Superior temporal gyrus (tissue), 1 donor: Measurements from ENCODE around the gene CDC14B.
"Not testable (repeated sequence)": the region's sequence is repeated elsewhere in the genome, so short reads cannot be mapped to it uniquely, and the experiment has no call there.

Source experiments
- DNase-seq: peaks from one replicate; pipeline ENCODE4 v3.0.0-alpha.2; 2016; ENCODE audit errors: extremely low spot score

CDC14B gene

DNA sequence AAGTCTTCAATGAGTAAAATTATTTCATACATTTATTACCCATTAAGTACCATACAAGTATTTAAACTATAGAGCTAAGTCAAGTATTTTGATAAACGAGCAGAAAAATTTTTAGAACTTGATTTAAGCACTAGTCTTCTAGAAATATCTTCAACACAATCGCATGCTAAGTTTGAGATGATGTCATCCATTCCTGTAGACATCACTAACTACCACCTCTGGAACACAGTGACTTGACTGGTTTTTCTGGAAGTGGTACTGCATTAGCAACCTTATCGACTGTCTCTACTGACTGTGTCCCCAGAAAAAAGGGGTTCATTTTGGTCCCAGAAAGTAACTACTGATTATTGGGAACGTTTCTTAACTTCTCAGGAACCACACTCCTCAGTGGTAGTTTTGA, 69.0 kb downstream of the CDC14B start:
- DNase-seq, result no peak

DNA sequence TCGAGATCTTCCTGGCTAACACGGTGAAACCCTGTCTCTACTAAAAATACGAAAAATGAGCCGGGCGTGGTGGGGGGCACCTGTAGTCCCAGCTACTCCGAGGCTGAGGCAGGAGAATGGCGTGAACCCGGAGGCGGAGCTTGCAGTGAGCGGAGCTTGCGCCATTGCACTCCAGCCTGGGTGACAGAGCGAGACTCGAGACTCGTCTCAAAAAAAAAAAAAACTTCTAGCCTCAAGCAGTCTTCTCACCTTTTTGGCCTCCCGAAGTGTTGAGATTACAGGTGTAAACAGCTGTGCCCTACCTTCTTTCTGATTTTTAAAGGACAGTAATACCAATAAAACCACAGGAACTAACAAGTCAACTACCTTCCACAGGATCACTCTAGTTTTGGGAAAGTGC, 76.5 kb downstream of the CDC14B start:
- not testable (repeated sequence) for DNase-seq

DNA sequence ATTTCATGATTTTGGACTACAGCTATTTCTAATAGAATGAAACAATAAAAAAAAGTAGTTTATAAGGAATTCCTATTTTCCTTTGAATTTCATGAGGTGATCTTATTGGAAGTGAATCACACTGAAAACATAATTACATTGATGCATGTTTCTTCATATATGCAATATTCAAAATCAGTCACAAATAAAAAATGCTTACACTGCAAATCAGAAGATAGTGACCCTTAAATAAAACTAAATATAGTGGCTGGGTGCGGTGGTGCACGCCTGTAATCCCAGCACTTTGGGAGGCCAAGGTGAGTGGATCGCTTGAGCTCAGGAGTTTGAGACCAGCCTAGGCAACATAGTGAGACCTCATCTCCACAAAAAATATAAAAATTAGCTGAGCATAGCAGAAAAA, 79.5 kb downstream of the CDC14B start:
- no peak for DNase-seq

DNA sequence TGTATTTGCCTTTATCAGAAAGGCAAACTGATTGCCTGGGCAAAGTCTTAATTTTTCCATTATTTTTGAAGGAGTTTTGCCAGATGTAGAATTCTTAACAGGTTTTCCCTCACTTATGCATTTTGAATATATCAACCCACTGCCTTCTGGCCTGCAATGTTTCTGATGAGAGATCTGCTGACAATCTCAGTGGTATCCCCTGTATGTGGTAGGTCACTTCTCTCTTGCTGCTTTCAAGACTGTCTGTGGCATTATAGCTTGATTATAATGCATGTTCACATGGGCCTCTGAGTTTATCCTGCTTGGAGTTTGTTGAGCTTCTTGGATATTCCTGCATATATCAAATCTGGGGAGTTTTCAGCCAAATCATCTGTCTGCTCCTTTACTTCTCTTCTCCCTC, 87.5 kb downstream of the CDC14B start:
- no peak for DNase-seq

DNA sequence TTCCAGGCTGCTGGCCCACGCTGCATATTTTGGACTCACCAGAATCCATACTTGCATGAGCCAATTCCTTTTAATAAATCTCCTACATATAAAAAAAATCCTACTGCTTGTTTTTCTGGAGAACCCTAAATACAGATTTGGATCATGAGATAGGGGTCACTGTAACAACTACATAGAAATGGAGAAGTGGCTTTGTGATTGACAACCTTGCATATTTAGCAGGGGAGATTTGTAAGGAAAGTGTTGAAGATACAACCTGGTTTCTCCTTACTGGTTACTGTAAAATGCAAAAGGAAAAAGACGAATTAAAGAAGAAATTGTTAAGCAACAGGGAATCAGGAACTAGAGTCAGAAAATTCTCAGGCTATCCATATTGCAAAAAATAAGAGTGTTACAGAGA, 94.9 kb downstream of the CDC14B start:
- no peak for DNase-seq

DNA sequence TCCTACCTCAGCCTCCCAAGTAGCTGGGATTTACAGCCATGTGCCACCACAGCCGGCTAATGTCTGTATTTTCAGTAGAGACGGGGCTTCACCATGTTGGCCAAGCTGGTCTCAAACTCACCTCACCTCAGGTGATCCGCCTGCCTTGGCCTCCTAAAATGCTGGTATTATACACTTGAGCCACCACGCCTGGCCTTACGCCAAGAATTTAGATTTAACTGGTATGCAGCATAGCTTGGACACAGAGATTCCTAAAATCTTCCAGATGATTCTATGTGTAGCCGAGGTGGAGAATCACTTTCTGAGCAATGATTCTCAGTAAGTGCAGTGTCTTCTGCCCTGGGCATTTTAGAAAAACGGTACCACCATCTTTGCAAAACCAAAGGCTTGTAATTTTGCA, 95.6 kb downstream of the CDC14B start:
- DNase-seq, result no peak

DNA sequence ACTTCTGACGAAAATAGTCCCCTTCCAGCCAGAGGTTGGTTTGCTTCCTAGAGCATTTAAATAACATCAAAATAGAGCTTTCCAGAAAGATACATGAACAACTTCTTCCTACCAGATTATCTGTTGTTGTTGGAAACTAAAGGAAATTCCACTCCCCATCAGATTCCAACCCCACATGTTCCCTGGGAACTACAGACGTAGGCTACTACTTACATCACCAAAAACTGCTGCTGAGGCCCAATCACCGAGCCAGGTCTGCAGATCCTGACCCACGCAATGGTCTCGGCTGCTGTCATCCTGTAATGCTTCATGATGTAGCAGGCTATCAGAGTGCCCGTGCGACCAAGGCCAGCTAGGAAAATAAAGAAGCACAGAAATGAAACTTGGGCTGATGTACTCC, 96.3 kb downstream of the CDC14B start:
- DNase-seq, result no peak

DNA sequence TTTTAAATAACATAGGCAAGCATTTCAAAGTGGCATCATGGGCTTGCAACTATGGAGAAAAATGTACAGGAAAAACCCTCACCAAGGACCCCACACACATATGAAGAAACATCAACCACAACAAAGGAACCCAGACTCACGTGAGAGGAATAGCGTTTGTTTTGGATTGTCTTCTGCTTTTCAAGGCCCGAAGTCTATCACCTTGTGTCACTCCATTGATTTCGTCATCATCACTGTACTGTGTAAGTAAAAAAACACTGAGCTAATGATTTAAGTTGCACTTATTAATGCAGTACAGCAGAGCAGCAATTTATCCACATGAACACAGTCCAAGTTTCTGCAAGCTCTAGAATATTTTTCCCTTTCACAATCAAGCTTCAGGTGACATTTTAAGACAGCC, 97.3 kb downstream of the CDC14B start:
- no peak for DNase-seq

DNA sequence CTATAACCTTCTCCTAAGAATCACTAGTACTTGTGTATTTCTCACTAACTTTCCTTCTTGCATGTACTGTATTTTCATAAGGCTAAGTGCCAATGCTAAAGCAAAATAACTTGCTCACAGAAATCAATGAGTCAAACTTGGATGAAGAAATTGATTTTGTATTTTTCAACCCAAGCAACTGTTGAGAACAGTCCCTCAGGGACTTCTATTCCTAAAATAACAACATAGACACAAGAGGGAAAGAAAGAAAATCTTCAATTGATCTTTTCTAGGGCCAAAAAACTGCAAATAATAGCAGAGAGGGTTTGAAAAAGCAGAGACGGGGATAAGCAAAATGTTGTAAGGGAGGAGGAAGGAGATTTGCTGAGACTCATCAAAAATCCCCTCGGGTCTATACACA, 99.9 kb downstream of the CDC14B start:
- DNase-seq, result no peak

DNA sequence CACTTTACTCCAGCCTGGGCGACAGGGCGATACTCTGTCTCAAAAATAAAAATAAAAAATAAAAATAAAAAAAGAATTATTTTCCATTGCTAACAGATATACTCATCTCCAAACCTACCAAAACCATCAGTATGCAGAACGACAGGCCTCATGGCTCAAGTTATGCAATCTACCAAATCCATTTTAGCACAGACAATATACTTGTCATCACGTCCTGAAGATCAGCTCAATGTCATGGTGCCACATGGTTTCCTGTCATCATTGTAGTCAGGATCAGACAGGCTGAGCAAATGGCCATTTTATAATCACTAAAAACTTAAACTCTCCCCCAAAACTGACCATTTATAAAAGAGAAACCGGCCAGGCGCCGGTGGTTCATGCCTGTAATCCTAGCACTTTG, 100.5 kb downstream of the CDC14B start:
- DNase-seq, result no peak

DNA sequence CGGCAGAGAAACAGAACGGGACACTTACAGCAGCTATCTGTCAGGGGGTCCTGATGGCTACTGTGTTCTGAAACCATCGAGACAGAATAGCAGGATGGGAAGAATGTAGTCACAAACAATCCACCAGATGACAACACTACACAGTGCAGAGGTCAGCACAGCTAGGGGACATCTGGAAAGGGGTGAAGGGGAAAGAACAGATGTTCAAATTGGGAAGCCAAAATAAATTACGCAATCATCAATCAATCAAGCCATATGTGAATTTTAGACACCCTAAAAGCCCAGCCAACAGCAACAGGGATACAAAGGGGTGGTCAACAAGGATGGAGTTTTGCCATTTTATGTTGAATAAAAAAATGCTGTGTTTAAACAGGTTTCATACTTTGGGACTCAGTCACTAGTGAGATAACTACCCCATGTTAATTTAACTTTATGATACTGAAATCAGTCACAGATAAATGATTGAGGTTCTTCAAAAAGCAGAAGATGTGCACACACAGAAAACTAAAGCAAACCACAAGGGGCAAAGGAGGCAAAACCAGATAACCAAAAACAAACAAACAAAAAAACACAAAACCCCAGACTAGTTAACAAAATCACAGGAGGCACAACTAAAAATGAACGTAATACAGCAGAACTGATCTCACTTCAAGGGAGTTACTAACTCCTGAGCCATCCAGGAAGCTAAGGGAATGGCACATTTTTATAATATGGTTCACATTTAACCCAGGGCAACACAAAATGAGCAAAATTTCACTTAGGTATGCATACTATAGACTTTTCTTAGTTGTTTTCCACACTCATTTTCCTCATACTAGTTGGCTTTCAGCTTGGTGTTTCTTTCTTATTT, 103.8 kb downstream of the CDC14B start:
- no peak for DNase-seq

DNA sequence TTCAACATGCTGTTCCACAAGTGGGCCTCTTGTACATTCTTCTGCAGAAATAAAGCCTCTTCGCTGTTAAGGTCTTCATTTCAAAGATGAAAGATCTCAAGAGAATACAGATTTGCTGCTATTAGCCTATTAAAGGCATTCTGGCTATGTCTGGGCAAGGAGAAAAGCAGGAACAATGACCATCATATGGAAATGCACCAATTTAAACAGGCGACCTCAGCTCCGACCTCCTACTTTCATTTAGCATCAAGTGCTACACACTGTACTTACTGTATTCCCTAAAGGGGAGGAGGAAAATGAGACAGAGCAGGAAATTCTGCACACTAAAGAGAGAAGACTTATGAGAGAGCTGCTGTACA, 104.9 kb downstream of the CDC14B start:
- no peak for DNase-seq

DNA sequence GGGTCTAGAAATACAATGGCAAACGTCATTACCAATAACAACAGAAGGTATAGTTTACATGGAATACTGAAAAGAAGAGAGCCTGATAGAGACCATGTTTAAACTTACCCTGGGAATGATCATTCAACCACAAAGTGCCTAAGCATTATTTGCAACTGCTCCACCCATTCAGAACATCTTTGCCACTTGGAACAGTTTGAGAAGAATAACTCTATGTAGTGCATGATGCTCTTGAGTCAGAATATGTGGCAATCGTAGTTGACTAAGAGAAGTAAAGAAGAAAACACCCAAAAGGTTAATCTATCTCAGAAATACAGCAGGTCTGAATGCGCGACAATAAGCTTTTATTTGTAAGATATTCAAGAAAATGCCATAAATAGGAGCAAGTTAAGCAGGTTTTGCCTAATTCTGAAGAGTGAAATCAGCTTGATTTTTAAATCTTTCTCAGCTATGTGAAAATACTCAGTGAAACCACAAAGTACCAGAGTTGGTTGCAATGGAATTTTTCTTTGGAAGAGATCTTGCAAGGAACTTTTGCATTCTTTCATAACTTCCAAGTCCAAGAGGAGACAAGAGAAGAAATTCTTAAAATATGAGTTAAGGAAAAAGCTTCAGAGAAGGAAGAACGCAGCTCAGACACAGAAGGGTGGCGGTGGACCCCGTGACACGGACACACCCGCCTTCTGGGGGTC, 105.4 kb downstream of the CDC14B start:
- DNase-seq, result no peak

DNA sequence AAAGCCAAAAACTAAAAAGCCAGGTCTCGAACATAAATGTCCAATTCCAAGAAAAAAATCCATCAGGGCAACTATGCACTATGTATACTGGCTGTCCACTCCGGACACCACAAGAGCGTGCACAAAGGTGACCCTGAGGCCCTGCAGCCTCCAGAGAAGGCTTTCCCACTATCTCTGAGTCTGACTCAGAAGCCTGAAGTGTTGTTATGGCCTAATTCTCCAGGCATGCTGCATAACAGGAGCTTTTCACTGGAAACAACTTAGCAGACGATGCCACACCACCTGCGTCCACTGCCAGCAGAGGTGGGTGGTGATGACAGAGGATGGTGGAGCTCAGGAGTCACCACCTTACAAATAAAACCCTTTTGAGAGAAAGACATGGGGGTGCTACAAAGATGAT, 106.0 kb downstream of the CDC14B start:
- DNase-seq, result no peak

DNA sequence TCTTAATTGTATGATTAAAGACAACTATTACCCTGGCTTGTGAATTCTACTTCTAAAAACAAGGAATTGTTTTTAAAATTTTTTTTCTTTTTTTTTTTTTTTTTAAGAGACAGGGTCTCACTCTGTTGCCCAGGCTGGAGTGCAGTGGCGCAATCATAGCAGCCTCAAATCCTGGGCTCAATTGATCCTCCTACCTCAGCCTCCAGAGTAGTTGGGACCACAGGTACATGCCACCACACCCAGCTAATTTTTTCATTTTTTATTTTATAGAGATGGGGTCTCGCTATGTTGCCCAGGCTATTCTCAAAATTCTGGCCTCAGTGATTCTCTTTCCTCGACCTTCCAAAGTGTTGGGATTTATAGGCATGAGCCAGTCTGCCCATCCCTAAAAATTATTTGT, 107.4 kb downstream of the CDC14B start:
- no peak for DNase-seq

DNA sequence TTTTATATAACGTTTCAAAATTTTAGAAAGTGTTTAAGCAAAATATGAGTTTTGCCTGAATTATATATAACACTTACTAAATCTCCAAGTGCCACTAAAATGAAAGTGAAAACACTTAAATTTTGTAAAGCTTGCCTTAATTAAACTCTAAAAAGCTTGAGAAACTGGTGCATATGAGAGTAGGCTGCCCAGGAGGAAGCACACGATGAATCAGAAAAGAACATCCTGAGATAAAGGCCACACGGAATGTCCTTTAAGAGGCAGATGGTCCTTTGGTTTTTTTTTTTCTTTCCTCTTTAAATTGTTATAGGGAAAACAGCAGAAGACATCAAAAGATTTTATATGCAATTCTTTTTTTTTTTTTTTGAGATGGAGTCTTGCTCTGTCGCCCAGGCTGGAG, 109.4 kb downstream of the CDC14B start:
- peak; percentile 25 for DNase-seq

DNA sequence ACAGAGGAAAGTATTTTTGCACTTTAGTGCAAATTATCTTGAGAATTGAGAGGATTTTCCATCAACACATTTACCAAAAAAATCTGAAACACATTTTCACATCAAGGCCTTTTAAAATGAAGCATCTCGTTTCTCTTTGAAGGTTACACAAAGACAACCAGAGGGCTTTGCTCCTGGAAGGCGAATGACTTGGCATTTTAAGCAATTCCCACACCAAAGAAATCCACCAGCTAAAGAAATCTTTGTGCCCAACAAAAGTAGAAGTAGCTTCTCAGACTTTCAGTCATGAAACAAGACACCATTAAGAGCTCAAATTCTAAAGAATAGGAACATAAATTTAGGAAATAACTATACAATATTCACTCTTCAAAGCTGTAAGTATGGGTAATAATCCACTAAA, 109.8 kb downstream of the CDC14B start:
- DNase-seq, result peak; percentile 26

DNA sequence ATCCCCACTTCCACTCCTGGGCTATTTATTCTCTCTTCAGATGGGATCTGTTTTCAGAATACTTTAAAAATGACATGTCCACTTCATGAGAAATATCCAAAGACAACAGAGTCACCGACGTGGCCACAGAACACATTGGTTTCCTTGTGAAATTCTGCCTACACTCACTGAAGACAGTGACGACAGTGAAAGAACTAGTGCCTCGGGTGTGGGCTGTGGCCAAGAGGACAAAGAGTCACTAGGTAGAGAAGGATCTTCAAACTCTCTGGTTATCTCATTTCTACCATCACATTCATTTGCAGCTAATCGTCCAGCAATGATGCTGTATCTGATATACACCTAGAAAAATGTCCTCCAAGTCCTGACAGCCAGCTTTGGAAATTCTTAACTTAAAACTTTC, 110.6 kb downstream of the CDC14B start:
- DNase-seq, result no peak

DNA sequence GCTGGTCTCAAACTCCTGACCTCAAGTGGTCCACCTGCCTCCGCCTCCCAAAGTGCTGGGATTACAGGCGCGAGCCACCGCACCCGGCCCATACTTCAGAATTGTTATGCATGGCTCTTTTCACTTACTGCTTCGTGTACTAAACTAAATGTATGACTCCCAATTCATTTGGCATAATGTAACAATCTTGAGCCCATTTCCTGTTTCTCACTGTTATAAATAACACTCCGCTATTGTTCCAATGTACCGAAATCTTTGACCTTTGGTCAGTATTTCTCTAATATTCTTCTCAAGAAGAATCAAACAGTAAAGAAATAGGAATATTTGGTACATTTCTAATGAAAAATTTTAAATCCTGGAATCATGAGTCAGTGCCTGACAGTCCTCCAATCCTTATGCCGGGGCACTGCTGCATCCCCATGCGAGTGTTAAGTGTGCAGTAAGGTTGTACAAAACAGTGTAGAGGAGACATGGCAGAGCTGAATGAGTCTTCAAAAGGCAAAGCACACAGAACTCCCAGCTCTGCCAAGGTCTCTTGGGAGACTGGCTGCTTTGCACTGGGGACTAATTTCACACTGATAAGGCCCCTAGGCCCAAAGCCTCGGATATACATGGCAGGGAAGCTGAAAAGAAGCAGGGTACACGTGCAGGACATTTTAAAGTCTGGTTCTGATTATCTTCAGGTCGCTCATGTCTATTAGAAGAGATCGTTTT, 111.3 kb downstream of the CDC14B start:
- DNase-seq, result no peak

DNA sequence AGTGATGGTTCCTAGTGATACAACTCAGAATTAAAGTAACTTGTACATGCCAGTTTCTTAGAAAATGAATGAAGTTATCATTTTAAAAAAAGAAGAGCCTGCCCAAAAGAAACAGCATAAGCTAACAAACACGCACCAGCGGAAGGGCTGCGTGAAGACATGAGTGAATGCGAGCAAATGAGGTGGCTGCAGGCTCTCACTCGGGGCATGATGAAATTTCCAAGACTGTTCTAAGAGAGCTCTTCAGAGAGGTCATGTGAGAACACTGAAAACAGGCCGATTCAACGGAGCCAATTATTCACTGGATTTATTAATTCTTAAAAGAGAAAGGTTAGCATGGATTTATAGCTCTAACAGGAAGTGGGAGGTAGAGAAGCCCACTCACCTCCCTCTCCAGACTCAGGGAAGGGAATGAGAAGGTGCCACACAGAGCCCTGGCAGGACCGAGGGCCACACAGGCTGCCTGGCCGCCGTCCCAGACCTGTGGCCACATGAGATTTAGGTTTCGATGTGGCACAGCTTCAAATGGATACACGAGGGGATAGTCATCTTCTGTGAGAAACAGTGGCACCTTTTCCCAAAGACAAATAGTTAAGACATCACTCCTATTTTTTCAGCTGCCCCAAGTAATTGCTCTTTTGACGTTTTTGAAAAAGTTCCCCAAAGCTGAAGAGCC, 114.2 kb downstream of the CDC14B start:
- DNase-seq, result no peak

DNA sequence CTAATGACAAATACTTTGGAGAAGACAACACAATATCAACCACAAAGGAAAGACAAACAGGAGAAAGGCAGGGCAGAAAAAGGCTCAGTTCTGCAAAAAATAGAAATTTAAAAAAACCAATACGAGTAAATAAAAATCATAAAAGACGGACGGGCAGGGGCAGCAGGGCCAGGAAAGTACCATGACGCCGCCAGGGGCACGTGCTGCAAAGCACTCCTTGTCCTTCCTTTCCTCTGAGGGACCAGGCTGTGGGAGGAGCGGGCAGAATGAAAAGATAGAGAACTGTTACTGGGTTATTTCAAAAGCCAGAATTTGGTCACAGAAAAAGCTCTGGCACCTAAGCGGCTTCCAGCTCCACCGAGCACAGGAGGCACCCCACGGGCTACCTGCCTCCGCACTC, 115.7 kb downstream of the CDC14B start:
- DNase-seq, result no peak

DNA sequence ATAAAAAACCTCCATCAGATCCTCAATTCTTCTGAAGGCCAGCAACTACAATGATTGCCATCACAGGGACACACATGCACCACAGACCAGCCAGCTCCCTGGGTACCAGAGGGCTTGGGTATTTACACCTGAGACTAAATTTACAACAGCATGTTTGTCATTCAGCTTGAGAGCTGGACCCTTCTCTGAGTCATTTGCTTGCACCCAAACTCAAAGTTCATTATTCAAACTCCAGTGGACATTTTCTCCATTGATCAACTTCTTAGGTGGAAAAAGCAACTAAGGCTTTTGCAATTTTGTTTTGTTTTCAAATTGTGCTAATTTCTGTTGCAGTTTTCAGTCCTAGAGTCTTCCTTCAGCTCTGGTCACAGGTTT, 116.3 kb downstream of the CDC14B start:
- DNase-seq, result not testable (repeated sequence)
